Trophoblast cell (in vitro differentiated cells and primary cell): ENCODE data around the gene VSIG8.
A peak's percentile ranks its signal among the peaks of the same experiment; 100 is the strongest.

Source experiments
- DNase-seq, 2 donors: peaks; one replicate each; pipeline ENCODE4 v3.0.0-alpha.2; 2016
- H2AFZ ChIP-seq: 2 replicates; pipeline ENCODE4 v1.6.1; 2013; ENCODE audit warnings: low read length, moderate library complexity, mild to moderate bottlenecking; ENCODE audit not compliant: insufficient read depth, poor library complexity
- H2AK5ac ChIP-seq: 2 replicates; pipeline ENCODE4 v1.6.1; 2013; ENCODE audit warnings: mild to moderate bottlenecking, low read length
- H2BK120ac ChIP-seq: 2 replicates; pipeline ENCODE4 v1.6.1; 2013; ENCODE audit warnings: low read length, mild to moderate bottlenecking, moderate library complexity; ENCODE audit not compliant: insufficient read depth, poor library complexity
- H2BK12ac ChIP-seq: 2 replicates; pipeline ENCODE4 v1.6.1; 2013; ENCODE audit warnings: mild to moderate bottlenecking, low read length, moderate library complexity
- H2BK5ac ChIP-seq: 2 replicates; pipeline ENCODE4 v1.6.1; 2013; ENCODE audit warnings: low read length, low read depth, moderate library complexity, mild to moderate bottlenecking; ENCODE audit not compliant: poor library complexity
- H3K14ac ChIP-seq: 2 replicates; pipeline ENCODE4 v1.6.1; 2013; ENCODE audit warnings: mild to moderate bottlenecking, low read length
- H3K18ac ChIP-seq: 2 replicates; pipeline ENCODE4 v1.6.1; 2013; ENCODE audit warnings: mild to moderate bottlenecking, low read length
- H3K23ac ChIP-seq: 2 replicates; pipeline ENCODE4 v1.6.1; 2013; ENCODE audit warnings: low read length
- H3K27ac ChIP-seq: 2 replicates; pipeline ENCODE4 v1.5.1; 2013; ENCODE audit warnings: low read depth, mild to moderate bottlenecking, inconsistent platforms, low read length, moderate library complexity
- H3K27me3 ChIP-seq: 2 replicates; pipeline ENCODE4 v1.6.1; 2013; ENCODE audit warnings: inconsistent platforms, mild to moderate bottlenecking, low read length, moderate library complexity; ENCODE audit not compliant: insufficient read depth
- H3K36me3 ChIP-seq, 2 experiments: 1 replicate in 1 of 2; 2 replicates in 1 of 2; pipeline ENCODE4 v1.6.1; 2013; ENCODE audit warnings: low read length in 2 of 2, mild to moderate bottlenecking in 2 of 2, moderate library complexity in 1 of 2; ENCODE audit not compliant: insufficient read depth in 2 of 2, control insufficient read depth in 1 of 2
- H3K4ac ChIP-seq: 2 replicates; pipeline ENCODE4 v1.6.1; 2013; ENCODE audit warnings: low read depth, mild to moderate bottlenecking, low read length, moderate library complexity
- H3K4me1 ChIP-seq, 2 experiments: 1 replicate in 1 of 2; 2 replicates in 1 of 2; pipeline ENCODE4 v1.6.1; 2013; ENCODE audit warnings: low read length in 2 of 2, mild to moderate bottlenecking in 2 of 2, moderate library complexity in 1 of 2; ENCODE audit not compliant: insufficient read depth in 2 of 2, control insufficient read depth in 1 of 2
- H3K4me2 ChIP-seq: 2 replicates; pipeline ENCODE4 v1.6.1; 2013; ENCODE audit warnings: inconsistent platforms, mild to moderate bottlenecking, low read length, moderate library complexity
- H3K4me3 ChIP-seq: 2 replicates; pipeline ENCODE4 v1.5.1; 2013; ENCODE audit warnings: mild to moderate bottlenecking, low read depth, low read length, inconsistent platforms
- H3K79me1 ChIP-seq: one replicate; pipeline ENCODE4 v1.6.1; 2013; ENCODE audit warnings: low read length
- H3K79me2 ChIP-seq: 2 replicates; pipeline ENCODE4 v1.6.1; 2013; ENCODE audit warnings: low read length, mild to moderate bottlenecking; ENCODE audit not compliant: control insufficient read depth, insufficient read depth, poor library complexity
- H3K9ac ChIP-seq: 2 replicates; pipeline ENCODE4 v1.6.1; 2013; ENCODE audit warnings: mild to moderate bottlenecking, low read length
- H3K9me3 ChIP-seq: 2 replicates; pipeline ENCODE4 v1.6.1; 2013; ENCODE audit warnings: low read depth, mild to moderate bottlenecking, control low read depth, inconsistent platforms, low read length; ENCODE audit not compliant: insufficient read depth
- H4K12ac ChIP-seq: 2 replicates; pipeline ENCODE4 v1.6.1; 2013; ENCODE audit warnings: low read depth, mild to moderate bottlenecking, low read length, moderate library complexity
- H4K8ac ChIP-seq: 2 replicates; pipeline ENCODE4 v1.6.1; 2013; ENCODE audit warnings: low read depth, mild to moderate bottlenecking, low read length, moderate library complexity
- H4K91ac ChIP-seq: one replicate; pipeline ENCODE4 v1.6.1; 2013; ENCODE audit warnings: low read depth, mild to moderate bottlenecking, low read length, moderate library complexity
- WGBS: extraction: QIAGEN DNeasy Blood & Tissue Kit; methylation state at CpG from one replicate; pipeline ENCODE4 v1.1.7; 2013; ENCODE audit warnings: missing lambda C conversion rate; ENCODE audit not compliant: insufficient read length, insufficient coverage; ENCODE audit errors: extremely low coverage; 5-methylcytosine and 5-hydroxymethylcytosine counted together

VSIG8 gene

GRCh38 chr1:159890390-159890789 is 27.9 kb upstream of the VSIG8 start:
- Histone ChIP-seq H3K9me3 (no peaks in the 10 kb centered on the region), H4K12ac (no peak overlapping the region), H2BK5ac (peak overlapping the region; percentile 2), H3K4me3 (no peak overlapping the region), H3K4me2 (no peak overlapping the region), H2BK12ac (peak overlapping the region; percentile 9), H3K23ac (no peak overlapping the region), H4K8ac (no peak overlapping the region), H2AFZ (no peak overlapping the region), H4K91ac (peak overlapping the region; percentile 56), H3K18ac (peak overlapping the region; percentile 45), H3K14ac (peak overlapping the region; percentile 5), H3K36me3 (no peaks in the 10 kb centered on the region), H3K79me1 (peaks cover 12% of the 10 kb centered on the region), H3K79me2 (no peaks in the 10 kb centered on the region), H2AK5ac (peak overlapping the region; percentile 4), H3K27ac (no peak overlapping the region), H3K9ac (no peak overlapping the region), H3K4me1 (peaks cover 11% of the 10 kb centered on the region in 2 experiments), H3K4ac (no peak overlapping the region), H3K27me3 (no peaks in the 10 kb centered on the region), H2BK120ac (peak overlapping the region; percentile 16)
- no CpG with 5 or more reads among the region's 8 CpGs for WGBS
- DNase-seq = no peak

DNA sequence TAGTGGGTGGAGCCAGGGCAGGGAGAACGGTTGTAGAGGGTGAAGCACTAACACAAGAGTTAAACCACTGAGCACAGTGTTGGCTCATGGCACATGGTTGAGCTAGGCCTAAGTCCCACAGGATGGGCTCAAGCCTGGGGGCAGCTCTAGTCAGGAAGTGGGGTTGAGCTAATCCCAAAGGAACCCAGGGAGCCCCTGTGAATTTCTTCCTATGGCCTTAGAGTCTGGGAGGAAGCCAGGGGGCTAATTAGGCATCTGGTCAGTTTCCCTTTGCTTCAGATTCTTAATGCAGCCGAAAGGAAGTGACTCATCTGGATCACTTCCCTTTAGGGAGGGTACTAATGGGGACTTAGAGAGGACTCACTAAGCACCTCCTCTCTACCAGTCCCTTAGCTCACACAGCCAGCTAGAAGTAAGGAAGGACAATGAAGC is 27.4 kb upstream of the VSIG8 start:
- Histone ChIP-seq H2AFZ (peak overlapping the region; percentile 26), H2BK5ac (peak overlapping the region; percentile 67), H3K36me3 (no peaks in the 10 kb centered on the region), H3K4ac (peak overlapping the region; percentile 39), H2BK12ac (peak overlapping the region; percentile 92), H3K18ac (peak overlapping the region; percentile 72), H3K4me1 (peaks cover 11% of the 10 kb centered on the region in 2 experiments), H4K91ac (peak overlapping the region; percentile 88), H3K9ac (no peak overlapping the region), H4K8ac (peak overlapping the region; percentile 55), H3K4me2 (no peak overlapping the region), H3K23ac (no peak overlapping the region), H3K9me3 (no peaks in the 10 kb centered on the region), H3K79me1 (peaks cover 12% of the 10 kb centered on the region), H3K27ac (peak overlapping the region; percentile 35), H3K79me2 (no peaks in the 10 kb centered on the region), H3K27me3 (no peaks in the 10 kb centered on the region), H2BK120ac (peak overlapping the region; percentile 61), H4K12ac (no peak overlapping the region), H3K14ac (peak overlapping the region; percentile 79), H3K4me3 (no peak overlapping the region), H2AK5ac (peak overlapping the region; percentile 80)
- WGBS = no CpG with 5 or more reads among the region's 2 CpGs
- DNase-seq = no peak

DNA sequence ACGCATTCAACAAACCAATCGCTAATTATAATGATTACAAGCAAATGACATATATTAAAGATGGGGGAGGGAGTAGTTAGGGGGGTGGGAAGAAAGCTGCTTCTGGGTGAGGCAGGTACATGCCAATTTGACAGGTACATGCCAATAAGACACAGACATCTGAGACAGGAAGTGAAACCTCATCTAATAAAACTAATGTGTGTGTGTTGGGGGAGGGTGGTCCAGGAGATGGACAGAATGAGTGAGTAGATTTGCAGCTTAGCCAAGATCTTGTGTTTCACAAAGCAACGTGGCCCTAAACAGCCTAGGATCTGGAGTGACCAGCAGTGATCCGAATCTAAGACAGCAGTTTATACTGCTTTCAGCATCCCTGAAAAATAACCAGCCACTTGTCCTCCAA is 26.7 kb upstream of the VSIG8 start:
- no CpG with 5 or more reads among the region's 4 CpGs for WGBS
- Histone ChIP-seq H2BK12ac (peak overlapping the region; percentile 92), H2BK5ac (peak overlapping the region; percentile 67)

GRCh38 chr1:159884296-159884695 is 21.8 kb upstream of the VSIG8 start:
- no peak for DNase-seq
- no peak overlapping the region for H3K4ac ChIP-seq
- H4K91ac ChIP-seq = no peak overlapping the region
- no peak overlapping the region for H3K18ac ChIP-seq
- H3K4me1 ChIP-seq = peaks cover 1 to 2% of the 10 kb centered on the region in 2 experiments
- H2AFZ ChIP-seq = no peak overlapping the region
- no peak overlapping the region for H3K14ac ChIP-seq
- H3K23ac ChIP-seq = no peak overlapping the region
- H3K27me3 ChIP-seq = no peaks in the 10 kb centered on the region
- no peak overlapping the region for H2AK5ac ChIP-seq
- no peaks in the 10 kb centered on the region for H3K79me2 ChIP-seq
- H4K8ac ChIP-seq = no peak overlapping the region
- H3K36me3 ChIP-seq = no peaks in the 10 kb centered on the region
- peaks cover 1% of the 10 kb centered on the region for H3K79me1 ChIP-seq
- no peaks in the 10 kb centered on the region for H3K9me3 ChIP-seq
- H3K9ac ChIP-seq = no peak overlapping the region
- H2BK120ac ChIP-seq = no peak overlapping the region
- H3K4me2 ChIP-seq = no peak overlapping the region
- no peak overlapping the region for H2BK5ac ChIP-seq
- H3K27ac ChIP-seq = no peak overlapping the region
- no CpG with 5 or more reads among the region's 8 CpGs for WGBS
- H3K4me3 ChIP-seq = no peak overlapping the region
- H2BK12ac ChIP-seq = no peak overlapping the region
- H4K12ac ChIP-seq = no peak overlapping the region

More for the DNA sequence above, 26.7 kb upstream of the VSIG8 start:
- Histone ChIP-seq H2BK120ac (peak overlapping the region; percentile 61), H3K4me1 (peaks cover 11% of the 10 kb centered on the region in 2 experiments), H3K4me2 (no peak overlapping the region), H3K9ac (no peak overlapping the region), H3K27me3 (no peaks in the 10 kb centered on the region), H4K8ac (peak overlapping the region; percentile 55), H2AK5ac (peak overlapping the region; percentile 80), H3K18ac (peak overlapping the region; percentile 72), H3K79me1 (peaks cover 12% of the 10 kb centered on the region), H3K9me3 (no peaks in the 10 kb centered on the region), H2AFZ (no peak overlapping the region), H3K36me3 (no peaks in the 10 kb centered on the region), H4K91ac (peak overlapping the region; percentile 88), H3K27ac (peak overlapping the region; percentile 35), H3K4ac (peak overlapping the region; percentile 39), H3K23ac (no peak overlapping the region), H3K14ac (peak overlapping the region; percentile 79), H4K12ac (no peak overlapping the region), H3K79me2 (no peaks in the 10 kb centered on the region), H3K4me3 (no peak overlapping the region)
- DNase-seq = no peak
